CD4-positive, alpha-beta T cell treated with Interleukin-17A for 4 hours (primary cell): ENCODE data around the gene PHC2.

Experiments
- DNase-seq: peaks from one replicate; pipeline ENCODE4 v3.0.0-alpha.2; 2020; ENCODE audit warnings: mixed read lengths

The PHC2 gene

DNA sequence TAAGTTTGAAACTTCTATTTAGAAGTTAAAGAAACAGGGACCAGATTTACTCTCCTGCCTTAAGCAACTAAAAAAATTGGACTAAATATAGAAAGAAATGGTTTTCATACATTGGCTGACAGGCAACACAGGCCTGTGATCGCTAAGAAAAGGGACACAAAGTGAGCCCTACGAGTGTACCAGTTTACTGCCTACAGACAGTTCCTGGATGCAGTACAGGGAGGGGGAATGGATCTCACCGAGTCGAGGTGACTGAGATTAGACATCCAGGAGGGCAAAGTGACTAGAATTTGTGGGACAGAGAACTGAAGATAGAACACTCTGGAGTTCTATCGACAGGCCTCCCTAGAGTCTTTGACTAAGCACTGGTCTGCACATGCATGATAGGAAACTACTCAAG is 16.0 kb downstream of the PHC2 start:
- DNase-seq, result no peak

DNA sequence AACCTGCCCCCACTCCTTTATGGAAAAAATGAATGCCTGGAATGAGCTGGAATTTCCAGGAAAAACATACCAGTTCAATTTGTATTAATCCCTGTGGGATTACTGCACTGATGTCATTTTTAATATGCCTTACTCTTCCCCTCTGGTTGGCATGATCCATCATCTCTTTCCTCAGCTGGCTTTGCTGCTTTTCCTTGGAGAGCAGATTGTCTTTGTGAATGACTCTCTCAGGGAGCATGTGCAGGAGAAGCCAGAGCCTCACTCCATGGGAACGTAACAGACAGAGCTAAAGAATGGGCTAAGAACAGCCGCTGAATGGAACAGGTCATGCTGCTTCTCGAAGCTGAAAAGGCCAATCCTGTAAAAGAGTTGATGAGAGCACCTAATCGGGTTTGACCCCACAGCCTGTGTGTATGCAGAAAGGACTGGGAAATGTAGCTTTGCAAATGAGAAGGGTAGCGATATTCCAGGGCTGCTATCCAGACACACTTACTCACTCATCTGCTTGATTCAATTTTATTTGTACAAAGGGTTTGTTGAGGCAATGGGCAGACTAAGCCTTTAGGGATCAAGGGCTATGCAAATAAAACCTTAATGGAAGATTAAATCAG is 20.7 kb downstream of the PHC2 start:
- DNase-seq, result no peak

DNA sequence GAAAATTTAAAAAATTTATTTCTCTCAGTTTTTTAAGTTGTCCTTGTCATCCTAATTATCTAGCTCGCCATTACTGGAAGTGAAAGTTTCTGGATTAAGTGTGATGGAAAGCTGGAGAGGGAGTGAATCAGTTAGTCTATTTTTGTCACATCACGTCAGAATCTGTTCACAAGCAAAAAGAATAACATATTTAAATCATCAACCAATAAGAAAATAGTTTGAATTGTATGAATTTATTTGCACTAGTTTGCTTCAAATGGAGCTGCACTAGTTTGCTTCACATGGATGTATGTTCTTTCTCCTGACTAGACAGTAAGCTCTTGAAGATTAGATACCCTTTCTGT is 22.8 kb downstream of the PHC2 start:
- DNase-seq, result no peak

DNA sequence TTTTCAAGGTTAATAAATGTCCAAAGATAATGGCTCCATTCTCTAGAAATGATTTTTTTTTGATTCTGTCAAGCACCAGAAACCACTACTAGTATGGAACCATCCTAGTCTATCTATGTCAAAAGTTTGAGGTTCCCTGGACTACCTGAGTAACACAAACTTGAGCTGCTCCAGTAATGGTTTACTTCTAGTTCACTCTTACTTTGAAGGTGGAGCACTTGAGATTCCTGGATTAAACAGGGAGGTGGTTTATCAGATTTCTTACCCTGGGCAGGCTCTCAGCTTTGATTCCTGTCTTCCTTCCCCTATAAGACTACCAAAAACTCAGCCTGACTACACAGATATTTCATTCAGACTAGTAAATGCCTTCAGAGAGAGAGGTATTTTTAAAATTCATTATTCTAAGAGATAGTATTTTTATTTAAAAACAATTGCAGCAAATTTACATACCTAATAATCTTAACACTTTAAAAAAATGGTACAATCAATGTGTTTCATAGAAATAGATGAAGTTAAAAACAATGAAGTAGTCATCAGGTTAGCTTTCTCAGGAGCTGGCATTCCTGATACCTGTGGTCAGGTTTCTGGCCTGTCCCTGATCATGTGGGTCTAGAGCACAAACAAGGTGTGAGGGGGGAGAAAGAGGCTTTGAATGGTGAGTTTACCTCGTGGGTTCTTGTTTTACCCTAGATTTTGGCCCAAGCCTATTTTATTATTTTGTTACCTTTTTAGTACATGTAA is 23.4 kb downstream of the PHC2 start:
- DNase-seq, result no peak

DNA sequence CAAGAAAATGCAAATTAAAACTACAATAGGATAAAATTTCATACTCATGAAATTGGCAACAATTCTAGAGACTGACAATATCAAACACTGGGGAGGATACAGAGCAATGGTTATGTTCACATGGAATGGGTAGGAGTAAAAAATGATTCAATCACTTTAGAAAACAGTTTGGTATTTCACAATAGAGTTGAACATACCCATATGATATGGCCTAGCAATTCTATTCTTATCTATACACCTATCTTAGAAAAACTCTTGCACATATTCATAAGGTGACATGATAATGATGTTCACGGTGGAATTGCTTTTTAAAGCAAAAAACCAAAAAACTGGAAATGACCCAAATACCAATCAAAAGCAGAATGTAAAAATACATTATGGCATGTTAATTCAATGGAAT is 28.7 kb downstream of the PHC2 start:
- no peak for DNase-seq

- DNase-seq, result no peak
Observed at GRCh38 chr1:33401471-33401870, 29.4 kb downstream of the PHC2 start.

DNA sequence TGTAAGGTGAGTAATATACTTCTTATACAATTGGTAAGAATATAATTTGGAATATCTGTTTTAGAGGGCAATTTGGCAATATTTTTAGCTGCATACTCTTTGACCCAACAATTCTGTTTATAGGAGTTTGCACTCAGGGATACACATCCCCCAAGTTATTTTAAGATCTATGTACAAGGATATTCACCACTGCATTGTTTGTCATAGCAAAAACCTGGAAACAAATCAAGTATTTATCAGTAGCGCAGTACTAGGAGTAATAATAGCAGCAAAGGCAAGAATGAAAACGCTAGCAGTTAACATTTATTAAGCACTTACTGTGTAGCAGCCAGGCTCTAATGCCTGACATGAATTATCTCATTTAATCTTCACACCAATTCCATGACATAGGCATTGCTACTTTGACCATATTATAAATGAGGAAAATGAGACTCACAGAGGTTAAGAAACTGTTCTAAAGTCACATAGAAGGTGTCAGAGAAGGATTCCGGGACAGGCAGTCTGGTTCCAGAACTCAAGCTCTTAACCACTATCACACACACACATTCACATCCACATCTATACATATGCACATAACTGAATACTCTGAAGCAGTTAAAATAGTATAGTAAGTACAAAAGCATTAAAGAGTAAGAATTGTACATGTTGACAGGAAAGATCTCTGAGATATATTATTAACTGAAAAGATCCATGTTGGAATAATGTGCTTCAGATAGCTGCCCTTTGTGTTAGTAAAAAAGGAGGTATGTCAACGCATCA is 30.6 kb downstream of the PHC2 start:
- DNase-seq, result no peak

- no peak for DNase-seq
Observed at GRCh38 chr1:33399375-33399774, 31.5 kb downstream of the PHC2 start.

- DNase-seq, result no peak
Observed at GRCh38 chr1:33397994-33398393, 32.9 kb downstream of the PHC2 start.

DNA sequence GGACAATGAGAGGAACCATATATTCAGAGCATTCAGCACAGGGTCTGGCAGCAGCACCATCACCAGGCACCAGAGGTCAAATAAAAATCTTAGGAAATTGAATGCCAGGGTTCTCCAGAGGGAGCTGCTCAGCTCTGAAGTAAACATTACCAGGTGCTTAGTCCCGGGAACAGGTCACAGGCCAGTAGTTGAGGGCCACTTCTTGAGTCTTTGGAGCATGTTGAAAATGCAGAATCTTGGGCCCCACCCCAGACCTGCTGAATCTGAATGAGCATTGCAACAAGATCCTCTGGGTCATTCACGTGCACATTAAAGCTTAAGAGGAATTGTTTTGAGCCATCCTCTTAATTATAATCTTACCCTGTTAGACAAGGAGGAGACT is 33.8 kb downstream of the PHC2 start:
- no peak for DNase-seq

- no peak for DNase-seq
Observed at GRCh38 chr1:33396188-33397124, 34.4 kb downstream of the PHC2 start.

DNA sequence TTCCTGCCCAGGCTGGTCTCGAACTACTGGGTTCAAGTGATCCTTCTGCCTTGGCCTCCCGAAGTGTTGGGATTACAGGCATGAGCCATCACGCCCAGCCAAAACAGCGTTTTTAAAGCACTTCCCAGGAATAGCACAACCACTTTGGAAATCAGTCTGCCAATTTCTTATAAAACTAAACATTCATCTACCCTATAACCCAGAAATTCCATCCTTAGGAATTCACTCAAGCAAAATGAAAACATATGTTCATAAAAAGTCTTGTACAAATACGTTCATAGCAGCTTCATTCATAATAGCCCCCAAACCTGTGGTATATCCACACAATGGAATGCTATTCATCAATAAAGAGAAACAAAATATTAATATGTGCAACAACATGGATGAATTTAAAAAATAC is 36.1 kb downstream of the PHC2 start:
- no peak for DNase-seq

DNA sequence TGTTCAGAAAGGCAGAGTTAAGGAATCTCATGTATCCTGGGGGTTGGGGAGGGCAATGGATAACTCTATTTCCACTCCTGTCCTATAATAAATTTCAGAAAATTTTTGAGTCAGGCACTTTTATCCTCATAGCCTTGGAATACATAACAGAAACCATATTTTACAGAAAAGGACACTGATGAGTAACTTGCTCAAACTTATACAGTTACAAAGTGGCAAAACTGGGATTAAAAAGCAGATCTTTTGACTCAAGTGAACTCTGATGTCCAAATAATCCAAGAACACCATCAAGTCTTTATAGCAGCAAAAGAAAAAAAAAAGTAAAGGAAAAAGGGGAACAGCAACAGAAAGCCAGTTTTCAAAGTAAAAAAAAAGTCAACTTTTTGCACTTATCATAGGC is 36.9 kb downstream of the PHC2 start:
- DNase-seq, result no peak

GRCh38 chr1:33393524-33393923 is 37.4 kb downstream of the PHC2 start:
- DNase-seq, result no peak

- DNase-seq, result no peak
Observed at GRCh38 chr1:33392639-33393038, 38.3 kb downstream of the PHC2 start.

GRCh38 chr1:33392206-33392605 is 38.7 kb downstream of the PHC2 start:
- DNase-seq, result no peak

DNA sequence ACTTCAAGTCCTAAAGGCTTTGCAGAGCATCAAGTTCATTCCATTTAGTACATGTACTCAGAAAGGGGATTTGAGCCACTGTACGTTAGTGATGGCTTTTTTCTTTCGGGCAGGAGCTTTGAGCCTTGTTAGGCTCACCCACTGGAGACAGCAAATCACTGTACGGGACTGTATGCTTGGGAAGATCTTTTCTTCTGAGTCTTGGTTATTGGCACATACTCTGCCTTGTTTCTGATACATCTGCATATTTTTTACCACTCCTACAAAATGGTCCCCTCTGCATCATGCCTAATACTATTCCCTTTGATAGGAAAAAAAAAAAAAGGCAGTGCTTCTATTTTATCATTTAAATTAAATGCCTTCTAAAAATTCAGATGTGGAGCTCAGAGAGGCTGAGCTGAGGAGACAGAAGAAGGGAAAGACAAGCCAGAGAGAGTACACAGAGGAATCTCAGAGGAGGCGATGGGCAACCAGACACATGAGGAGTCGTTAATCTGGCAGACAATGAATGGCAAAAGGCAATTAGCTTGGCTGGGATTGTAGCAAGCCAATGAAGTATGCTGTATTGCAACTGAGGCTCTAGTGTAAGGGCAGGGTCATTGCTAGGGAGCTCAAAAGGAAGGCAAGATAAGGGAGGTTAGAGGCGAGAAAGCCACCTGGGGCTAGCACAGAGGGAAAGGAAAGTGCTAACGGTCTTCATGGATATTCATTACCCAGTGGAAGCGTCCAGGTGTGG is 39.4 kb downstream of the PHC2 start:
- no peak for DNase-seq

GRCh38 chr1:33390542-33390941 is 40.4 kb downstream of the PHC2 start:
- no peak for DNase-seq

DNA sequence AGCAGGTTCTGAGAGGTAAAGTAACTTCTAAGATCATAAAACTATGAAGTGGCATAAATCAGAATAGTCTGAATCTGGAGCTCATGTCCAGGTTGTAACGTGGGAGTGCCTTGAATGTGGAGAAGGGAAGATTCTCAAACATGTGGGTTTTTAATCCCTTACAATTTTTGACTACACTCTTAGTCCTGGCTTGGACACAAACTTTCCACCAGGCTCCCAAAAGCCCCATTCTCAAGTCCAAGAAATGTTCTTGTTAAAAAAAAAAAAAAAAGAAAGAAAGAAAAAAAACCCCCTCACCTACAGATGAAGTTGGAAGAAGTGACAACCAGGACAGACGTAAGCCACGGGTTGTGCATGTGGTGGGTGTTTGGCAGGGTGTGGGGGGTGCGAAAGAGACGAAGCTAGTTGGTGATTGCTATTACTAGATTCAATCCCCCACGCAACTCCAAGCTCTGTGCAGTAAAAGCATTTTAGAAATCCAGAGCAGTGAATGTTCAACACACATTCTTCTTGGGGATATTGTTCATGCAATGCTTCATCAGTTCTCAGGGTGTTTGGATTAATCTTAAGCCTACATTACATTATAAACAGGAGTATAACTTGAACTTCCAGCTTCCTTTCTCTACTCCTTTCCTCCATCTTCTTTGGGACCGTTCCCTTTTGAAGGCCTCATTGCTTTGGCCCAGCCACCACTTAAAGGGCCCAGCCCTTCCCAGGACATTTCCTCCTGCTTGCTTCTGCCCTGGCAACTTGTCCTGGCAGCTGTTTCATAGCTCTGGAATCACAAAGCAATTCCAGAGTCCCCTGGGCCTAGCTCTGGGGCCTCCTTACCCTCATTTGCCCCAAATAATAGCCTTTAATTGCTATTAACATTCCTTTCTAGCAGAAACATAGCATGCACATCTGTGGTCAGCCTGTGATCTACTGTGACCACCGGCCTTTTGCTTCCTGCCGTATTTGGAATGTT is 41.8 kb downstream of the PHC2 start:
- DNase-seq, result no peak

DNA sequence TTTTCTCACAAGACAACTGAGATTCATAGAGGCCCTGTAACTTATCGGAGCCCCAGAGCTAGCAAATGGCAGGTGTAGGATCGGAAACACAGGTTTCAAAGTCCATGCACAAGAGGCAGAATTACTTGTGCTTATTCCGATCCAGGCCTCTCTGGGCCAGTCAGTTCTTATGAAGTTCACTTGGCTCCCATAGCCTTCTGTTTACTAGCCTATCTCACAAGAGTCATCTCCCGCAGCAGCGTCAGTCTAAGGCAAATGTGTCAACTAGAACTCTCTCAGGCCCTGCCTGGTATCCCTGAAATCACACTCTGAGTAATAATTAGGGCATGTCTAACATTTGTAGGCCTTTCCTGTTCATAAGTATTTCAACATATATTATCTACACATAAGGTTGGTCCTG is 43.3 kb downstream of the PHC2 start:
- DNase-seq, result no peak

- DNase-seq, result no peak
Observed at GRCh38 chr1:33385251-33385650, 45.6 kb downstream of the PHC2 start.
